GM12874 (cell line): ENCODE results near the gene OTUB1.

Experiments used
- TF ChIP-seq, protein P1 (sequence below): IDR thresholded peaks from 2 replicates; pipeline ENCODE4 v1.5.1; 2011; ENCODE audit warnings: low read depth, mild to moderate bottlenecking, control low read depth, low read length, moderate library complexity; ENCODE audit not compliant: insufficient read depth

The OTUB1 gene

DNA sequence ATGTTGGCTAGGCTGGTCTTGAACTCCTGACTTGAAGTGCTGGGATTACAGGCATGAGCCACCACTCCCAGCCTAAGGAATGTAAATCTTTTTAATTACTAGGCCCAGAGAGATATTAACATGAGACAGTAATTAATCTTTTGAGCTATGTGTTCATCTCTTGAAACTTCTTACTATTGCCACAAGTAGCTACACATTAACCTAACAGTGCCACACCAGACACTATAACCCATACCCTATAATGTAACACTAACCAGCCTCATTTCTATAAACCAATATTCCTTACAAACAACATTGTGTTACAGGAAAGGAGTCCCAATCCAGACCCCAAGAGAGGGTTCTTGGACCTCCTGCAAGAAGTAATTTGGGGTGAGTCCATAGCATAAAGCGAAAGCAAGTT, 19.8 kb upstream of the OTUB1 start:
- TF ChIP-seq, protein P1, sequence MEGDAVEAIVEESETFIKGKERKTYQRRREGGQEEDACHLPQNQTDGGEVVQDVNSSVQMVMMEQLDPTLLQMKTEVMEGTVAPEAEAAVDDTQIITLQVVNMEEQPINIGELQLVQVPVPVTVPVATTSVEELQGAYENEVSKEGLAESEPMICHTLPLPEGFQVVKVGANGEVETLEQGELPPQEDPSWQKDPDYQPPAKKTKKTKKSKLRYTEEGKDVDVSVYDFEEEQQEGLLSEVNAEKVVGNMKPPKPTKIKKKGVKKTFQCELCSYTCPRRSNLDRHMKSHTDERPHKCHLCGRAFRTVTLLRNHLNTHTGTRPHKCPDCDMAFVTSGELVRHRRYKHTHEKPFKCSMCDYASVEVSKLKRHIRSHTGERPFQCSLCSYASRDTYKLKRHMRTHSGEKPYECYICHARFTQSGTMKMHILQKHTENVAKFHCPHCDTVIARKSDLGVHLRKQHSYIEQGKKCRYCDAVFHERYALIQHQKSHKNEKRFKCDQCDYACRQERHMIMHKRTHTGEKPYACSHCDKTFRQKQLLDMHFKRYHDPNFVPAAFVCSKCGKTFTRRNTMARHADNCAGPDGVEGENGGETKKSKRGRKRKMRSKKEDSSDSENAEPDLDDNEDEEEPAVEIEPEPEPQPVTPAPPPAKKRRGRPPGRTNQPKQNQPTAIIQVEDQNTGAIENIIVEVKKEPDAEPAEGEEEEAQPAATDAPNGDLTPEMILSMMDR, result no peak

DNA sequence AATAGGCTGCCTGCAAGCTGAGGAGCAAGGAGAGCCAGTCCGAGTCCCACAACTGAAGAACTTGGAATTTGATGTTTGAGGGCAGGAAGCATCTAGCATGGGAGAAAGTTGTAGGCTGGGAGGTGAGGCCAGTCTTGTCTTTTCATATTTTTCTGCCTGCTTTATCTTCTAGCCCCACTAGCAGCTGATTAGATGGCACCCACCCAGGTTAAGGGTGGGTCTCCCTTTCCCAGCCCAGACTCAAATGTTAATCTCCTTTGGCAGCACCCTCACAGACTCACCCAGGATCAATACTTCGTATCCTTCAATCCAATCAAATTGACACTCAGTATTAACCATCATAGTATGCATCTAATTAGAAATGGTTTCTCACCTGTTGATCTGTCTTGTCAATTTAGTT, 16.8 kb upstream of the OTUB1 start:
- TF ChIP-seq, protein P1, result no peak

DNA sequence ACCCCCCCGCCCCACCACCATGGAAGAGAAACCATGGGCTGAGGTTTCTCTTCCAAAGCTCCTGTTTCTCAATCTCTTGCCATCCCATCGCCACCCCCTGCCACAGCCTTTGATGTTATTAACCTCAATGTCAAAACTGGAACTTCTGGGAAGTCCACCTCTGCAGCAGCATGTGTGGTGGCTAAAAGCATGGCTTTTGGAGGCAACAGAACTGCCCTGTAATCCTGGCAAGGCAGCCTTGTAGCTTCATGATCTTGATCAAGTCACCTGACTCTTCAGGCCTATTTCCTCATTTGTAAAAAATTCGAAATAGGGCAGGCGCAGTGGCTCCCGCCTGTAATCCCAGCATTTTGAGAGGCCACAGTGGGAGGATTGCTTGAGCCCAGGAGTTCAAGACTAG, 15.3 kb upstream of the OTUB1 start:
- TF ChIP-seq, protein P1, result no peak

DNA sequence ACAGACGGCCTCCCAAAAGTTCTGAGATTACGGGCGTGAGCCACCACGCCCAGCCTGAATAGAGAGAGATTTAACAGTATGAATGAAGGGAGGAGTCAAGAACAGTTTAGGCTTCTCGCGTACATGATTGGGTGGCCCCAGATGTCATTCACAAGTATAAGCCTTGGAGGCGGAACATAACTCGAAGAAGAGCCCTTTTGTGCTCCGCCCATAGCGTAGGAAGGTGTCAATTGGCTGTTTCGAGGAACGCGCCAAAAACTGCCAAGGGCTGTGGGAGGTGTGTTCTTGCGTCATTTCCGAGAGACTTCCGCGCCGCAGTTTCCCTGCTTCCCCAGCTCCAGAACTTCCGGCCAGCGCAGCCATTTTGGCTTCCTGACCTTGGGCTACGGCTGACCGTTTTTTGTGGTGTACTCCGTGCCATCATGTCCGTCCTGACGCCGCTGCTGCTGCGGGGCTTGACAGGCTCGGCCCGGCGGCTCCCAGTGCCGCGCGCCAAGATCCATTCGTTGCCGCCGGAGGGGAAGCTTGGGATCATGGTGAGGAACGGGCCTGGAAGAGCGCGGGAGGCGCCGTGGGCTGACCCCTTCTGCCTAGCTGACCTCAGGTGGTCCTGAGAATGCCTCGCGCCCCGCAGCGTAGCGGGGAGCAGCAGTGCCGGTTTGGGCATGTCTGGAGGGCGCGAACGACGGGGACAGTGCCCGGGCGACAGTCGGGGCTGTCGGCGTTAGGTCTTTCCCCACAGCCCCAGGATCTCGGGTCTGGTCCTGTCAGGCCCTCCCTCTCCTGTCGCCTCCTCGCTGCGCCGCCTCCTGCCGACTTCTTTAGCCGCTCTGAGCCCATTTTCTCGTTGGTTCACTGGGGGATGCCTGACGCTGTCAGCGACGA, 11.7 kb upstream of the OTUB1 start, which contains the start of gene COX8A:
TSS of gene COX8A (plus strand) at position 362 of the 885 bp plus-strand sequence. CDS start at position 423, 61 bp downstream.
- TF ChIP-seq, protein P1, result no peak

DNA sequence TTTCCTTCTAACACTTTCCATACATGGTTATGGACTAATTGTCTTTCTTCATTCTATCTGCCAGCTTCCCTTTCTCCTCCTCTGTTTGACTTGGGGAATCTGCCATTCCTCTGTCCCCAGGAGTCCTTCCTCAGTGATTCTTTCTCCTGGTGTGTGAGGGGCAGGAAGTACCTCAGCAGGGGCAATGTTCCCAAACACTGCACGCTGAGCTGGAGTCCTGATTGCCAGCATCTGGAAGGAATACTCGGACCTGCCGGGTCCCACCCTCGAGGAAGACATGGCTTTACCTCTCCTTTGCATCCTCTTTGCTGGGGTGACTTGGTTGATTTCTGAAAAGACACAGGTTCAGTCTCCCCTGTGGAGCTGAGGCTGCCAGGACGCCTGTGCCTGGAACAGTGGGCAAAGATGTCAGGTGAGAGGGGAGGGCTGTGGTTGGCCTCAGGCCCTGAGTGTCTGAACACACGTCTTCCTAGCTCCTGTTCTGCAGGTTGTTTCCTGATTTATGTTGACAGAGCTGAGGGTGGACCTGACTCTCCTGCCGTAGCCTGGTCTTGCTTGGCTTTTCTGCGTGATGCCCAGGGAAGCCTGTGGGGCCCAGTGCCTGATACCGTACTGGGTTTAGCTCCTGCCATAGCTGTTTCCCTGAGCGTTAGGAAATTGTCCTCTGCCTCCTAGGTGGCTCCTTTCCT, 7.5 kb upstream of the OTUB1 start:
- TF ChIP-seq, protein P1, result no peak

DNA sequence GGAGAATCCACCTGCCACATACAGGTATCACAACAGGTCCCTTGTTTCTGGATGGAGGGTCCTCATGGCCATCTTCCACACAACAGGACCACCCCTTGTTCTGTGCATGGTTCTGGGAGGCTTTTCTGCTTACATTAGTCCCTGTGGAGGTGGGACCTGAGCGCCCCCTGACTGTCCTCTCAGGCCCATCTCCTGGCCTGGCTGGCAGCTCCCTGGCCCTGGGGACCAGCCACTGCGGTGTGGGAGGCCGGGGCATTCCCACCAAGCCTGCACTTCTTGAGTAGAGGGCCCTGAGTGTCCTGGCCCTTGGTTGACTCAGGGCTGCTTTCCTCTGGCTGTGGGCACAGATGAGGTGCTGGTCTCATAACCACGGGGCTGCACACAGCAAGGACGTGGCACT, 6.8 kb upstream of the OTUB1 start:
- TF ChIP-seq, protein P1, result no peak

DNA sequence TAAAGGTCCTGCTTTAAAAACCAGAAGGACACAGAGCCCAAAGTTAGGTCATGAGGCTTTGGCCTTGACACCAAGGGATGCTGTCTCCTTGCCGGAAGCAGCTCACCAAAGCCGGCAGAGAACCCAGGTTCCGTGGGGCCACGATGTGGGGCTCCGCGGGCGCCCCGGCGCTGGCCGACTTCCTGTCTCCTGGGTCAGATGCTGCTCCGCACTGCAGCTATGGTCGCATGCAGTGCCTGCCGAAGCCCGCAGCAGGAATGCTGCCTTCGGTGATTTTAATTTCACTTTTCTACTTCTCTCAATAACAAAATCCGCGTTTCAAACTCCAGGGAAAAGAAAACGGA, 454 bp upstream of the OTUB1 start:
- TF ChIP-seq, protein P1, result no peak
